SK-N-MC (cell line): ENCODE data around the gene KLHL14.

Experiments used
- EZH2 ChIP-seq: fragments of 200-600 bp; sonication (generic); IDR thresholded peaks from one replicate; pipeline ENCODE4 v1.6.1; 2017; ENCODE audit warnings: antibody characterized with exemption
- FOXP2 ChIP-seq: optimal IDR thresholded peaks from 2 replicates; pipeline ENCODE3; 2011; ENCODE audit warnings: mild to moderate bottlenecking, moderate library complexity; ENCODE audit not compliant: insufficient read depth; ENCODE audit errors: extremely low read length, control extremely low read depth
- POLR2AphosphoS5 ChIP-seq: IDR thresholded peaks from 2 replicates; pipeline ENCODE4 v1.6.1; 2012; ENCODE audit warnings: mild to moderate bottlenecking, low read depth, low read length, borderline replicate concordance

- TF ChIP-seq EZH2 (no peak), POLR2AphosphoS5 (no peak), FOXP2 (no peak)
Observed at GRCh38 chr18:32707147-32707546, 65.7 kb downstream of the KLHL14 start.
